Fibroblast of pulmonary artery (primary cell): ENCODE measurements around the gene PPP1R3G.
A peak's percentile ranks its signal among the peaks of the same experiment; 100 is the strongest.

Experiments
- DNase-seq: peaks from one replicate; pipeline ENCODE4 v3.0.0-alpha.2; 2010; ENCODE audit warnings: low read depth
- H3K4me3 ChIP-seq: replicated peaks from 2 replicates; pipeline ENCODE4 v1.5.1; 2011; ENCODE audit warnings: low read depth, mild to moderate bottlenecking, control low read depth, low read length, moderate library complexity
- CTCF ChIP-seq: IDR thresholded peaks from 2 replicates; pipeline ENCODE4 v1.5.1; 2011; ENCODE audit warnings: mild to moderate bottlenecking, control low read depth, low read length, inconsistent platforms; ENCODE audit errors: missing control alignments

Gene PPP1R3G

GRCh38 chr6:5128351-5128750, 43.2 kb downstream of the PPP1R3G start:
- no peak overlapping the region for H3K4me3 ChIP-seq
- no peak for DNase-seq
- TF ChIP-seq CTCF: no peak

GRCh38 chr6:5130135-5130866, 45.2 kb downstream of the PPP1R3G start:
- no peak for TF ChIP-seq CTCF
- H3K4me3 ChIP-seq: no peak overlapping the region
- no peak for DNase-seq

- DNase-seq: peak; percentile 99
- H3K4me3 ChIP-seq: peak overlapping the region; percentile 53
- no peak for TF ChIP-seq CTCF
These were observed 47.6 kb downstream of the PPP1R3G start for GRCh38 chr6:5132731-5133130.

- DNase-seq: no peak
- no peak overlapping the region for H3K4me3 ChIP-seq
- TF ChIP-seq CTCF: no peak
These were observed 48.8 kb downstream of the PPP1R3G start for GRCh38 chr6:5133943-5134342.

- H3K4me3 ChIP-seq: no peak overlapping the region
- peak; percentile 64 for TF ChIP-seq CTCF
- peak; percentile 62 for DNase-seq
These were observed 50.7 kb downstream of the PPP1R3G start for GRCh38 chr6:5135788-5136376.

- no peak overlapping the region for H3K4me3 ChIP-seq
- no peak for DNase-seq
- TF ChIP-seq CTCF: no peak
These were observed 51.7 kb downstream of the PPP1R3G start for GRCh38 chr6:5136851-5137250.
